Fibroblast of skin of abdomen (primary cell): ENCODE data around the gene ZNF440. TPM values are rescaled to one million over a fixed set of nuclear protein-coding genes. Genes with fewer than 3 reads are reported as not detected.
"Not testable (repeated sequence)": the region's sequence is repeated elsewhere in the genome, so short reads cannot be mapped to it uniquely, and the experiment has no call there.

ENCODE experiments used
- DNase-seq: peaks from one replicate; pipeline ENCODE4 v3.0.0-alpha.2; 2013
- polyA plus RNA-seq, 2 experiments: library from polyadenylated mRNA; unstranded; fragments of 120-200 nt; gene quantifications; one replicate each; pipeline ENCODE4 v1.2.1, GENCODE V29; 2013; ENCODE audit not compliant: insufficient read length in 2 of 2

The ZNF440 gene
- 4.4 TPM for polyA plus RNA-seq (2013, experiment 1 of 2; ENCODE audit: insufficient read length)
- polyA plus RNA-seq (2013, experiment 2 of 2; ENCODE audit: insufficient read length): 4.3 TPM

GRCh38 chr19:11814029-11814699, at the start of gene ZNF440:
Gene ZNF440, plus strand, starts transcription at chr19:11814273. Its CDS starts 175 bp downstream, at chr19:11814448.
- peak; percentile 91 for DNase-seq

- peak; percentile 92 for DNase-seq
Measured at GRCh38 chr19:11766597-11767591, 47.2 kb upstream of the ZNF440 start, which contains the start of gene ZNF441. Gene ZNF441, plus strand, starts transcription at chr19:11767000. Its CDS starts 194 bp downstream, at chr19:11767194.

- peak; percentile 21 for DNase-seq
Measured at GRCh38 chr19:11767633-11768133, 46.4 kb upstream of the ZNF440 start.

- no peak for DNase-seq
Measured at GRCh38 chr19:11769995-11770394, 44.1 kb upstream of the ZNF440 start.

GRCh38 chr19:11771520-11771919, 42.6 kb upstream of the ZNF440 start:
- not testable (repeated sequence) for DNase-seq

DNA sequence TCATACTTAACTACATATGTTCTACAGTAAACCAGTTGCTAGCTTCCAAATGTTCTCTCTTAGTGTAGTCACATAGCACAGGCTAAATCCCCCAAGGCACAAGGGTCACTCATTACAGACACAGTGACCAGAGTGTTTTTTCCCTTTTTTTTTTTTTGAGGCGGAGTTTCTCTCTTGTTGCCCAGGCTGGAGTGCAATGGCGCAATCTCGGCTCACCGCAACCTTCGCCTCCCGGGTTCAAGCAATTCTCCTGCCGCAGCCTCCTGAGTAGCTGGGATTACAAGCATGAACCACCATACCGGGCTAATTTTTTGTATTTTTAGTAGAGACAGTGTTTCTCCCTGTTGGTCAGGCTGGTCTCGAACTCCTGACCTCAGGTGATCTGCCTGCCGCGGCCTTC, 37.4 kb upstream of the ZNF440 start:
- DNase-seq: not testable (repeated sequence)

DNA sequence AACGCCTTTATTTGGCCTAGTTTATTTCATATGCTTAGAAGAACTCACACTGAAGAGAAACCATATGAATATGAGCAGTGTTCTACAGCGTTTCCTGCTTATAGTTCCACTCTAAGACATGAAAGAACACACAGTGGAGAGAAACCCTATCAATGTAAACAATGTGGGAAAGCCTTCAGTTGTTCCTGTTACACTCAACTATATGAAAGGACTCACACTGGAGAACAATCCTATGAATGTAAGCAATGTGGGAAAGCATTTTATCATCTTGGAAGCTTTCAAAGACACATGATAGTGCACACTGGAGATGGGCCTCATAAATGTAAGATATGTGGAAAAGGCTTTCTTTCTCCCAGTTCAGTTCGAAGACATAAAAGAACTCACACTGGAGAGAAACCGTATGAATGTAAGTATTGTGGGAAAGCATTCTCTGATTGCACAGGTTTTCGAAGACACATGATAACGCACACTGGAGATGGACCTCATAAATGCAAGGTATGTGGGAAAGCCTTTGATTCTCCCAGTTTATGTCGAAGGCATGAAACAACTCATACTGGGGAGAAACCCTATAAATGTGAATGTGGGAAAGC, 33.5 kb upstream of the ZNF440 start:
- no peak for DNase-seq

- DNase-seq: no peak
Measured at GRCh38 chr19:11781295-11782057, 32.6 kb upstream of the ZNF440 start.

DNA sequence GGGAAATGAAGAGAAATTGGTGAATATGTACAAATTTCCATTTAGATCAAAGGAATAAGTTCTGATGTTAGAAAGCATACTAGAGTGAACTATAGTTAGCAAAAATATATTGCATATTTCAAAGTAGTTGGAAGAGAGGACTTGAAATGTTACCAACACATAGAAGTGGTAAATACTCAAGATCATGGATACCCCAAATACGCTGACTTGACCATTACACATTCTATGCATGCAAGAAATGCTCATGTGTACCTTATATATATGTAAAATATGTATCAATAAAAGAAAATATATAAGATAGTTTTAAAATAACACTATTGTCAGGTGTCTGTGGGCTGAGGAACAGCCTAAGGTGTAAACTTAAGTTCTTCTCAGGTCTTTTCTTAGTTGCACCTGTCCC, 30.3 kb upstream of the ZNF440 start:
- DNase-seq: no peak

GRCh38 chr19:11784356-11784755, 29.7 kb upstream of the ZNF440 start:
- DNase-seq: no peak

DNA sequence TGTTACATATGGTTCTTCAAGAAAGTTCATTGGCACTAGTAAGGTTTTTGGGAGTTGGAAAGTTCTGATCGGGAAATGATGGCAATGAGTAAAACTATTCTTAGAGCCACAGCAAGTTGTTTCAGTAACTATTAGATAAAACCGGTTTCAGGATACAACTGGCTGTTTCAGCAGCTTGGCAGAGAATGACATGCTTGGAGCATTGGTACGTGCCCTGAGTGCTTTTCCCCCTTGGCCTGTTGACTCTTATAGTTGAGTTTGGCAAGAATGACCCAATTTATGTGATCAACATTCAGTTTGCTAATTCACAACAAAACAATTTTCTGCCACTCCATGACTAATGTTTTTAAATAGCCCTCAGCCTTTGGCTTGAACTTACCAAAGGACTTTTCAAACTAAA, 26.5 kb upstream of the ZNF440 start:
- no peak for DNase-seq

DNA sequence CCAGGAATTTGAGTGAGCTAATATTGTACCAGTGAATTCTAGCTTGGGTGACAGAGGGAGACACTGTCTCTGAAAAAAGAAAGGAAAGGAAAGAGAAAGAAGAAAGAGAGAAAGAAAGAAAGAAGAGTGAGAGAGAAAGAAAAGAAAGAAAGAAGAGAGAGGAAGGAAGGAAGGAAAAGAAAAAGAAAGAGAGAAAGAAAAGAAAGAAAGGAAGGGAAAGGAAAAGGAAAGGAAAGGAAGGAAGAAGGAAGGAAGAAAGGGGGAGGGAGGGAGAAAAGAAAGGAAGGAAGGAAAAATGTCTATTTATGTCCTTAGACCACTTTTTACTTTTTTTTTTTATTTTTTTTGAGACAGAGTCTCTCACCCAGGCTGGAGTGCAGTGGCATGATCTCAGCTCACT, 21.1 kb upstream of the ZNF440 start:
- DNase-seq: no peak

- DNase-seq: peak; percentile 86
Measured at GRCh38 chr19:11797491-11797890, 16.6 kb upstream of the ZNF440 start.

DNA sequence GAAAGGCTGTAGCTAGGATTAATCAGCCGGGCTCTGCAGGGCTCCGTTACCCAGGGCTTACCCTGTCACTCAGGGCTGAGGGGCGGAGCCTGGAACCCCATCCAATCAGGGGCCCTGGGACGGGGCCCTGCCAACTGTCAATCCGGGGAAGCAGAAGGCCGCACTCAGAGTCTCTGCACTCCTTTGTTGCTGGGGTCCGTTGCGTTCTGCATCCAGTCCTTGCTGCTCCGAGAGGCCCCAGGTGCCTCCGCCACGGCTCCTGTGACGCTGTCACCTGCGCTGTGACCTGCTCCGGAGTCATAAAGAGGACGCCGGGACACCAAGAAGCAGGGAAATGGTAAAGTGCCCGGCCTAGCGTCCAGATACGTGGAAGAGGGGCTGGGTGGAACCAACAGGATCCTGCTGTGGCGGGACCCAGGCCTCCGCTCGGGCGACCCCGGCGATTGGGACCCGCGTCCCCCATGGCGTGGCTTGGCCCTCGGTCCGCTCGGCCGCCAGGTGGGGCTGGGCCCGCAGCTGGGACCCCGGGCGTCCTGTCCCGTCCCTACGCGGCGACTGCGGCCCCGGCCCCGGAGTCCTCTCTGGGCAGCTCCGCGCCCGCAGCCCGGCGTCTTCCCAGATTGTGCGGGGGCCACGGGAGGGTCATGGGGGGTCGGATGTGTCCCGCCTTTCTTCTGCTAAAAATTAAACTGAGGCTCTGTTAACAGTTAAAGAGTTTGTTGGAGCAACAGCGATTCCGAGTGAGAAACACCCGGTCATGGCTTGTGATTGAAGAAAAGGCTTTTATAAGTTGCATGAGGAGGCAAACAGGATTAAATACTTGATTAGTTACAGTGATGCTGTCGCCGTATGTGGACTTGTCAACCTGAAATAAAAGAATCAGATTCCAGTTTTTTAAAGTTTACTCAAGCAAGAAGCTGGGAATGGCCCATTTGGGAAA, 15.4 kb upstream of the ZNF440 start, which contains the start of gene ZNF491:
TSS of gene ZNF491 (plus strand) at position 133 of the 940 bp plus-strand sequence. CDS start 7,431 bp downstream, outside the sequence.
- DNase-seq: peak; percentile 88

DNA sequence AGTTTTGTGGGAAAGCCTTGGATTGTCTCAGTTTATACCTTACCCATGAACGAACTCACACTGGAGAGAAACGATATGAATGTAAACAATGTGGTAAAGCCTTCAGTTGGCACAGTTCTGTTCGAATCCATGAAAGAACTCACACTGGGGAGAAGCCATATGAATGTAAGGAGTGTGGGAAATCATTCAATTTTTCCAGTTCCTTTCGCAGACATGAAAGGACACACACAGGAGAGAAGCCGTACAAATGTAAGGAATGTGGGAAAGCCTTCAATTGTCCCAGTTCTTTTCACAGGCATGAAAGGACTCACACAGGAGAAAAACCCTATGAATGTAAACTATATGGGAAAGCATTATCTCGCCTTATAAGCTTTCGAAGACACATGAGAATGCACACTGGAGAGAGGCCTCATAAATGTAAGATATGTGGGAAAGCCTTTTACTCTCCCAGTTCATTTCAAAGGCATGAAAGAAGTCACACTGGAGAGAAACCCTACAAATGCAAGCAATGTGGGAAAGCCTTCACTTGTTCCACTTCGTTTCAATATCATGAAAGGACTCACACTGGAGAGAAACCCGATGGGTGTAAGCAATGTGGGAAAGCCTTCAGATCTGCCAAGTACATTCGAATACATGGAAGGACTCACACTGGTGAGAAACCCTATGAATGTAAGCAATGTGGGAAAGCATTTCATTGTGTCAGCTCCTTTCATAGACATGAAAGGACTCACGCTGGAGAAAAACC, 7.5 kb upstream of the ZNF440 start:
- no peak for DNase-seq

DNA sequence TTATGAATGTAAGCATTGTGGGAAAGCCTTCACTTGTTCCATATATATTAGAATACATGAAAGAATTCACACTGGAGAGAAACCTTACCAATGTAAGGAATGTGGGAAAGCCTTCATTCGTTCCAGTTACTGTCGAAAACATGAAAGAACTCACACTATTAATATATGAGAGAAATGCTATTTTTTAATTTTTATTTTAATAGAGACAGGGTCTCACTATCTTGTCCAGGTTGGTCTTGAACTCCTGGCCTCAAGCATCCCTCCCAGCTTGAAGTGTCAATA, 7.0 kb upstream of the ZNF440 start:
- DNase-seq: no peak

GRCh38 chr19:11813703-11814028, 407 bp upstream of the ZNF440 start:
- no peak for DNase-seq

GRCh38 chr19:11814700-11815035, 595 bp downstream of the ZNF440 start:
- DNase-seq: peak; percentile 18

- DNase-seq: peak; percentile 4
Measured at GRCh38 chr19:11821474-11822109, 7.5 kb downstream of the ZNF440 start.
